Measurements from ENCODE around the gene SLCO4A1.

The SLCO4A1 gene

GRCh38 chr20:62688083-62688482 is 45.8 kb downstream of the SLCO4A1 start:
- no peak for DNase-seq (ENCODE audit: insufficient read length, low spot score)
- no peak for FAIRE-seq
- TF ChIP-seq POLR2A (IDR thresholded peaks at IDR 0.05; ENCODE audit: low read depth, low read length) = no peak

DNA sequence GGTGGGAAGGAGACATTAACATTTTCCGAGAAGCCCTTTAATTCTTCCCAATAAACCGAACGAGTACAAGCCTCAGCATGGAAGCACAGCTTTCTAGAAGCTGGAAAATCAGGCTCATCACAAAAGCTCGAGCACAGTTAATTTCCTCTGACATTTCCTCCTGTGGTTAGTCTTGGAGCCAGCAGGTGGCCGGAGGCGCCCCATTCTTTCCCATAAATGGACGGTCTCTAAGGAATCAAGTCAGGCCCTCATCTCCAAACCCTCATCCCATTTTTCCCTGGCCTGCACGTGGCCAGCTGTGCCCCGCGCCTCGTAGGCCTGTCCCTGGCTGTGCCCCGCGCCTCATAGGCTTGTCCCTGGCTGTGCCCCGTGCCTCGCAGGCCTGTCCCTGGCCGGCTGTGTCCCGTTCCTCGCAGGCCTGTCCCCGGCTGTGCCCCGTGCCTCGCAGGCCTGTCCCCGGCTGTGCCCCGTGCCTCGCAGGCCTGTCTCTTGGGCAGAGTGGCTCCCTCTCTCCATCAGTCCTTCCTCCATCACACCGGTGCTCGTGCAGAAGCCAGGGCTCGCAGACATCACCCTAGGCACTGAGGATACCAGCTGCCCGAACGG is 46.7 kb downstream of the SLCO4A1 start:
- peak; percentile 50 for DNase-seq (ENCODE audit: insufficient read length, low spot score)
- TF ChIP-seq POLR2A (IDR thresholded peaks at IDR 0.05; ENCODE audit: low read depth, low read length) = no peak
- FAIRE-seq = no peak

- DNase-seq (ENCODE audit: insufficient read length, low spot score) (no peak), FAIRE-seq (no peak)
- no peak for TF ChIP-seq POLR2A (IDR thresholded peaks at IDR 0.05; ENCODE audit: low read depth, low read length)
Observed at GRCh38 chr20:62689861-62690260, 47.6 kb downstream of the SLCO4A1 start.

GRCh38 chr20:62690261-62690820 is 48.0 kb downstream of the SLCO4A1 start:
- FAIRE-seq (no peak), DNase-seq (ENCODE audit: insufficient read length, low spot score) (no peak)
- no peak for TF ChIP-seq POLR2A (IDR thresholded peaks at IDR 0.05; ENCODE audit: low read depth, low read length)

DNA sequence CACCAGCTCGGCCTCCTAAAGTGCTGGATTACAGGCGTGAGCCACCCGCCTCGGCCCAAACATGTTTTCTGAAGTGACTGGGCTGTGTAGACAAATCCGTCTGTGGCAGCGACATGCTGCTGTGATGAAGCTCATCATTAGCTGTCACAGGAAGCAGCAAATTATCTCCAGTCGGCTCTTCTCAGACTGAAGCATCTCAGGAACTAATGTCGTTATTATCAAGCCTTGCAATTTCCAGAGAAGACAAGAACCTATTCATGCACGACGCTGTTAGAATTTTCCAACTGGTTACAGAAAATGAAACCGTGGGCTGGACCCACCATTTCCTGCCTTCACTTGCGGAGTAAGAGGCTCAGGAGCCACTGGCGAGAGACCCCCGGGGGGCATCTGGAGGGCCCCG is 49.2 kb downstream of the SLCO4A1 start:
- no peak for DNase-seq (ENCODE audit: insufficient read length, low spot score)

GRCh38 chr20:62692176-62692575 is 49.9 kb downstream of the SLCO4A1 start:
- FAIRE-seq (no peak), DNase-seq (ENCODE audit: insufficient read length, low spot score) (no peak)
- TF ChIP-seq POLR2A (IDR thresholded peaks at IDR 0.05; ENCODE audit: low read depth, low read length) = no peak

More for the DNA sequence above, 49.2 kb downstream of the SLCO4A1 start:
- no peak for FAIRE-seq
- no peak for TF ChIP-seq POLR2A (IDR thresholded peaks at IDR 0.05; ENCODE audit: low read depth, low read length)

GRCh38 chr20:62692801-62693523 is 50.7 kb downstream of the SLCO4A1 start:
- FAIRE-seq (no peak), DNase-seq (ENCODE audit: insufficient read length, low spot score) (no peak)
- no peak for TF ChIP-seq POLR2A (IDR thresholded peaks at IDR 0.05; ENCODE audit: low read depth, low read length)

DNA sequence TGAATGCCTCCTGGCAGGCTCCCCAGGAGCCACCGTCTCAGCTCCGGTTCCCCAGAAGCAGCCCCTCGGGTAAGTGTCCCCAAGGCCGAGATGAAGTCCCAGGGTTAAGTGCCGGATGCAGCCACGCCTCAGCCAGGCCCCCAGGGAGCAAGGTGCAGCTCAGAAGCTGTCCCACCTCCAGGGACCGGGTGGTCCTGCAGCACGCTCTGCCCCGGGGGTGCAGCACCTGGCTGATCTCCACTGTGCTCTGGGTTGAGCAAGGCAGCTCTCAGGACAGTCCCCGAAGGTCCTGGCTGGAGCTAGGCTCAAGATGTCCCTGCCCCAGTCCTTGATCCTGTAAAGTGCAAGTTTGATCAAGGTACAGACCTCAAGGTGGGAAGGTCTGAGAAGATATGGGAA is 51.2 kb downstream of the SLCO4A1 start:
- no peak for DNase-seq (ENCODE audit: insufficient read length, low spot score)
- no peak for TF ChIP-seq POLR2A (IDR thresholded peaks at IDR 0.05; ENCODE audit: low read depth, low read length)
- FAIRE-seq = no peak

DNA sequence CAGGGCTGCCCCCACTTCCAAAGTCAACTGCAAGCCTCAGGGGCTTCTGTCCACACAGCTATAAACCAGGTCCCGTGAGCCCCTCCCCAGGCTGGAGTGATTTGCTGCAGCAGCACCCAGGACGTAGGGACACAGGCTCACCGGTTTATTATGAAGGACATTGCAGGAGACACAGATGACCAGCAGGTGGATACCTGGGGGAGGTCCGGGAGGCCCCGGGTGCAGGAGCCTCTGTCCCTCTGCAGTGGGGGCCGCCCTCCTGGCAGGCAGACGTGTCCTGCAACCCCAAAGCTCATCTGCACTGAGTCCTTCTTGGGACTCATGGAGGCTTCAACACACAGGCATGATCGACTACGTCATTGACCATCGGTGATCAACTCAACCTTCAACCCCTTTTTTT is 51.8 kb downstream of the SLCO4A1 start:
- DNase-seq (ENCODE audit: insufficient read length, low spot score) = no peak
- no peak for FAIRE-seq

GRCh38 chr20:62694868-62695267 is 52.6 kb downstream of the SLCO4A1 start:
- FAIRE-seq (no peak), DNase-seq (ENCODE audit: insufficient read length, low spot score) (no peak)
- TF ChIP-seq POLR2A (IDR thresholded peaks at IDR 0.05; ENCODE audit: low read depth, low read length) = no peak

More for the DNA sequence above, 51.8 kb downstream of the SLCO4A1 start:
- TF ChIP-seq POLR2A (IDR thresholded peaks at IDR 0.05; ENCODE audit: low read depth, low read length) = no peak

DNA sequence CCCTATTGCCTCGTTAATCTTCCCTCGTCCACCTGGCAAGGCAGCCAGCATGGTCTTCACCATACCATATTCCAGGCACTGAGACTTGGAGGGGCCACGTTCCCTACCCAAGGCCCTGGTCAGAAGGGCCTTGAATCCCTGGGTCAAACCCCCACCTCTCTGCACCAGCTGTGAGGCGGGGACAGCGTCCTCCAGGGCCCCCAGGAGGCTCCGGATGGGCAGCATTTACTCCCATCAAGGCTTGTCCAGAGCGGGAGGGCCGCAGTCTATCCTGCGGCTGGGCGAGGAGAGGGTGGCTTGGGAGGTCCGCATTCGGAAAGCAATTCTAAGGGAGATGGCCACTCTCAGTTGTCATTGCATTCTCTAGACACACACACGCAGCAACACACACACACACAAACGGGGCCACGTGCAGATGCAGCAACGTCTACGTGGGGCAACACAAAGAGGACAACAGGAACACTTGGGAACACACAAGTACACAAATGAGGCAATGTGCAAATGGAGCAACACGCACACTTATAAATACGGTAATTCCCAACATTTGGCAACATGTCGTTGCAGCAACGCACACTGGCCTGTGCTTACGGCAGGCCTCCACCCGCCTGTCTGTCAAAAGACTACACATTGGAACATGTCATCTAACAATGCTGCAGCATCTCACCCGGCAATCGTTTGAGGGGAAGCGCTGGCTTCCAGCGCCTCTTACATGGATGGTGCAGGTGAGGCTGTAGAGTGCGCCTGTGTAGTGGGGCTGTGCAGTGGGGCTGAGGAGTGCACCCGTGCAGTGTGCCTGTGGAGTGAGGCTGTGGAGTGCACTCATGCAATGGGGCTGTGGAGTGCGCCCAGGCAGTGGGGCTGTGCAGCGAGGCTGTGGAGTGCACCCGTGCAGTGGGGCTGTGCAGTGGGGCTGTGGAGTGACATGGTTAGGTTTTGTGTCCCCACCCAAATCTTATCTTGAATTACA is 53.4 kb downstream of the SLCO4A1 start:
- DNase-seq (ENCODE audit: insufficient read length, low spot score) (no peak), FAIRE-seq (no peak)
- TF ChIP-seq POLR2A (IDR thresholded peaks at IDR 0.05; ENCODE audit: low read depth, low read length) = no peak

GRCh38 chr20:62696434-62696957 is 54.2 kb downstream of the SLCO4A1 start:
- TF ChIP-seq POLR2A (IDR thresholded peaks at IDR 0.05; ENCODE audit: low read depth, low read length) = no peak
- DNase-seq (ENCODE audit: insufficient read length, low spot score) = no peak

GRCh38 chr20:62696989-62697388 is 54.7 kb downstream of the SLCO4A1 start:
- DNase-seq (ENCODE audit: insufficient read length, low spot score) (no peak), FAIRE-seq (no peak)
- no peak for TF ChIP-seq POLR2A (IDR thresholded peaks at IDR 0.05; ENCODE audit: low read depth, low read length)

More at GRCh38 chr20:62696434-62696957, 54.2 kb downstream of the SLCO4A1 start:
- FAIRE-seq = no peak
